Osteocyte (in vitro differentiated cells): ENCODE data around the gene SMYD2. TPM values are rescaled to one million over a fixed set of nuclear protein-coding genes. Genes with fewer than 3 reads are reported as not detected.
A peak's percentile ranks its signal among the peaks of the same experiment; 100 is the strongest.

Experiments used
- DNase-seq: peaks from one replicate; pipeline ENCODE4 v3.0.0; 2021; ENCODE audit warnings: mixed read lengths; ENCODE audit not compliant: unreplicated experiment; ENCODE audit errors: extremely low spot score
- H3K27ac Mint-ChIP-seq: one replicate; pipeline ENCODE4 v1.8.0; 2021; ENCODE audit warnings: mild to moderate bottlenecking, mixed read lengths; ENCODE audit not compliant: unreplicated experiment
- H3K27me3 Mint-ChIP-seq: one replicate; pipeline ENCODE4 v1.8.0; 2021; ENCODE audit warnings: mixed read lengths; ENCODE audit not compliant: unreplicated experiment
- H3K36me3 Mint-ChIP-seq: one replicate; pipeline ENCODE4 v1.8.0; 2021; ENCODE audit warnings: mixed read lengths; ENCODE audit not compliant: unreplicated experiment
- H3K4me1 Mint-ChIP-seq: one replicate; pipeline ENCODE4 v1.8.0; 2021; ENCODE audit warnings: mixed read lengths; ENCODE audit not compliant: unreplicated experiment
- H3K4me3 Mint-ChIP-seq: one replicate; pipeline ENCODE4 v1.8.0; 2021; ENCODE audit warnings: mild to moderate bottlenecking, moderate library complexity, mixed read lengths; ENCODE audit not compliant: unreplicated experiment
- H3K9me3 Mint-ChIP-seq: one replicate; pipeline ENCODE4 v1.8.0; 2021; ENCODE audit warnings: mixed read lengths; ENCODE audit not compliant: unreplicated experiment
- CTCF ChIP-seq: fragments of 200-600 bp; sonication (generic); IDR thresholded peaks from 2 replicates; pipeline ENCODE4 v1.5.0; 2021; ENCODE audit warnings: antibody characterized with exemption, mild to moderate bottlenecking, moderate library complexity
- total RNA-seq: library from RNA; stranded (reverse); gene quantifications from 2 replicates; pipeline ENCODE4 v1.2.1, GENCODE V29; 2021

Gene SMYD2
- total RNA-seq, 1 donor from 2014 or later = 44.7 TPM

- no peak overlapping the region for H3K4me3 Mint-ChIP-seq
- TF ChIP-seq CTCF = no peak
- H3K27ac Mint-ChIP-seq = no peak overlapping the region
- peaks cover 38% of the 10 kb centered on the region for H3K4me1 Mint-ChIP-seq
- H3K36me3 Mint-ChIP-seq = peaks cover 59% of the 10 kb centered on the region
- DNase-seq = no peak
- no peaks in the 10 kb centered on the region for H3K27me3 Mint-ChIP-seq
- no peaks in the 10 kb centered on the region for H3K9me3 Mint-ChIP-seq
These were observed 88.4 kb downstream of the SMYD2 start for GRCh38 chr1:214369364-214369763.

GRCh38 chr1:214370615-214371014 lies 89.7 kb downstream of the SMYD2 start:
- no peak for TF ChIP-seq CTCF
- Mint-ChIP-seq H3K4me3 (no peak overlapping the region), H3K4me1 (peaks cover 46% of the 10 kb centered on the region), H3K27me3 (no peaks in the 10 kb centered on the region), H3K27ac (peak overlapping the region; percentile 82), H3K36me3 (peaks cover 55% of the 10 kb centered on the region), H3K9me3 (no peaks in the 10 kb centered on the region)
- no peak for DNase-seq

- H3K9me3 Mint-ChIP-seq = no peaks in the 10 kb centered on the region
- H3K4me3 Mint-ChIP-seq = no peak overlapping the region
- peaks cover 59% of the 10 kb centered on the region for H3K36me3 Mint-ChIP-seq
- TF ChIP-seq CTCF = no peak
- peaks cover 61% of the 10 kb centered on the region for H3K4me1 Mint-ChIP-seq
- no peak for DNase-seq
- H3K27me3 Mint-ChIP-seq = no peaks in the 10 kb centered on the region
- H3K27ac Mint-ChIP-seq = peak overlapping the region; percentile 82
These were observed 91.1 kb downstream of the SMYD2 start for GRCh38 chr1:214372092-214372491.

GRCh38 chr1:214377485-214377884 lies 96.5 kb downstream of the SMYD2 start:
- Mint-ChIP-seq H3K27ac (peak overlapping the region; percentile 86), H3K4me3 (peak overlapping the region; percentile 20), H3K4me1 (peaks cover 82% of the 10 kb centered on the region), H3K27me3 (no peaks in the 10 kb centered on the region), H3K9me3 (no peaks in the 10 kb centered on the region), H3K36me3 (peaks cover 40% of the 10 kb centered on the region)
- DNase-seq = no peak
- TF ChIP-seq CTCF = no peak

GRCh38 chr1:214377886-214378285 lies 96.9 kb downstream of the SMYD2 start:
- peak; percentile 6 for TF ChIP-seq CTCF
- no peaks in the 10 kb centered on the region for H3K9me3 Mint-ChIP-seq
- H3K4me1 Mint-ChIP-seq = peaks cover 78% of the 10 kb centered on the region
- no peak for DNase-seq
- peak overlapping the region; percentile 20 for H3K4me3 Mint-ChIP-seq
- peak overlapping the region; percentile 86 for H3K27ac Mint-ChIP-seq
- no peaks in the 10 kb centered on the region for H3K27me3 Mint-ChIP-seq
- peaks cover 42% of the 10 kb centered on the region for H3K36me3 Mint-ChIP-seq
